GM19455 (cell line): Measurements from ENCODE around the gene UEVLD.

Experiments used
- ATAC-seq: cut with Tn5 transposase; IDR thresholded peaks from one replicate; pipeline ENCODE4 v1.9.1; 2021; ENCODE audit not compliant: unreplicated experiment

Gene UEVLD

DNA sequence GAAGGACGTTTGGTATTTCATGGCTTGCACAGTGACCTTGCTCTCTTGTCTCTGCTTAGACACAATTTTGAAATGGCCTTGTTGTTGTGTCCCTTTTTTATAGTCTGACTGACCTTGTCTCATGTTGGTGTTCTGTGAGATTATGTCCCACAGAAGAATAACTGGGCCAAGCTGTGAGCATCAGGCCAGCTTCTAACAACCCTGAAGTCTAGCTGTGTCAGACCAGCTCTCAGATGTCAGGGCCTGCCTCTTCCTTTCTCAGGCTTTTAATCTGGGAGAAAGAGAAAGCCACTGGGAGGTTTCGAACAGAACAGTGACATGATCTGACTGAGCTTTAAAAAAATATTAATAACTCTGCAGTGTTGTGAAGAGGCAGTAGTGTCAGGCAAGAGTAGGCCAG lies 2.0 kb upstream of the UEVLD start:
- ATAC-seq, result no peak

DNA sequence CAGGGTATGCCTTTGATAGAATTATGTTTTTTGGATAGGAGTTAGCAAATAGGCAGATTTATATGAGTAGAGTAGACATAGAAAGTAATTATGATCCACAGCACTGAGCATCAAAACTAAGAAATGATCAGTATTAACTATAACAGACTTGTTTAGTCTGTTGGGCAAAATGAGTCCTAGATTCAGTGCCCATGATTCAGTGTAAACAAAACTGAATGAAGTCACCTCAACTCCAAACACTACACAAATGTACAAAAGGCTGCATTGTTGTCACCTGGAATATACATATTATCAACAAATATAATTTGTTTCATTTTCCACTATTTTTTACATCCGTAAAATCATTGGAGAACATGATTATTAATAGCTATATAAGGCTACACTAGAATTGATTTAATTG lies 6.7 kb downstream of the UEVLD start:
- ATAC-seq, result no peak

DNA sequence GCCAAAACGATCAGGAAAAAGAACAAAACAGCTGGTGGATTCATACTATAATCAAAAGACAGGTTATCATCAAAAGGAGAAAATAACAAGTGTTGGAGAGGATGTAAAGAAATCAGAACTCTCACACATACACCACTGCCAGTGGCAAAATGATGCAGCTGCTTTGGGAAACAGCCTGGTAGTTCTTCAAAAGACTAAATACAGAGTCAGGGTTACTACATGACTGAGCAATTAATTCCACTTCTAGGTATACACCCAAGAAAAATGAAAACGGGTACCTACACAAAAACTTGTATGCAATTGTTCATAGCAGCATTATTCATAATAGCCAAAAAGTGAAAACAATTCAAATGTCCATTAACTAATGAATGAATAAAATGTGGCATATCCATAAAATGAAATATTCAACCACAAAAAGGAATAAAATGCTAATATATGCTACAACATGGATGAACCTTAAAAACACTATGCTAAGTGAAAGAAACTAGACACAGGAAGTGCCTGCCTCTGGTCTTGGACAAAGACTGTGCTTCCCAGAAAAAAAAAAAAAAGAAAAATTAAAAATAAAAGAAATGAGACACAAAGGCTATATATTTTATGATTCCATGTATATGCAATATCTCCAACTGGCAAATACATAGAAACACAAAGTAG lies 8.3 kb downstream of the UEVLD start:
- ATAC-seq, result no peak

DNA sequence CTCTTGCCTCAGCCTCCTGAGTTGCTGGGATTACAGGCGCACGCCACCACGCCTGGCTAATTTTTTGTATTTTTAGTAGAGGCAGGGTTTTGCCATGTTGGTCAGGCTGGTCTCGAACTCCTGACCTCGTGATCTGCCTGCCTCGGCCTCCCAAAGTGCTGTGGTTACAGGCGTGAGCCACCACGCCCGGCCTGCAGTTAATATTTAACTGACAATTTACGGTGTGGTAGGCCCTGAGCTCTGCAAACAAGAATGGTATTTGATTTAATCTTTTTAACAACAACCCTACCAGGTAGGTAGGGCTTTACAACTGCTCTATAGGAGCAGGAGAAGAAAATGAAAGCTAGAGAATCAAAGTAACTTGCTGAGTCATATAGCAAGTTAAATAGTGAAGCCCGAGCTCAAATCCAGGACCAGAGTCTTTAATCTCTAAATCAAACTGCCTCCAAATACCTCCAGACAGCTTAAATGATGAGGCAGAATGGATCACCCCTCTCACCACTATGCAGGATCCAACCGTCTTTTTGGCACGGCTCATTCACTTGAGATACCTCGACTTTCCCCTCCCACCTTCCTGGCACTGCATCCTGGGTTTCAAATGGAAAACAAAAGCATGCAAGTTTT lies 9.4 kb downstream of the UEVLD start:
- ATAC-seq, result no peak

DNA sequence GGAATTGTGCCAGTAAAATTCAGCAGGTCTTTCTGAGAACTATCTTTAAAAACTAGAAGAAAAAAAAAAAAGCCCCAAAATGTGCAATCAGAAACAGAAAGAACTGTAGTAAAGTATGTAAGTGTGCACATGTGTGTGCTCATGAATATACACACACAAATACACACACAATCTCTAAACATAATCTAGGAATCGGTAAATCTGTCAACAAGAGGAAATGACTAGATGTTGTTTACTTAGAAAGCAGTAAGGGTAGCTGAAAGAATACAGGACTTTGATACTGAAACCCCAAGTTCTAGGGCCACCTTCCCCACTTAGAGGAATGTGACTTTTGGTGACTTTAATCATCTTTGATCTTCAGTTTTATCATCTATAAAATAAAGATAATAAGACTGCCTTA lies 13.2 kb downstream of the UEVLD start:
- ATAC-seq, result no peak

DNA sequence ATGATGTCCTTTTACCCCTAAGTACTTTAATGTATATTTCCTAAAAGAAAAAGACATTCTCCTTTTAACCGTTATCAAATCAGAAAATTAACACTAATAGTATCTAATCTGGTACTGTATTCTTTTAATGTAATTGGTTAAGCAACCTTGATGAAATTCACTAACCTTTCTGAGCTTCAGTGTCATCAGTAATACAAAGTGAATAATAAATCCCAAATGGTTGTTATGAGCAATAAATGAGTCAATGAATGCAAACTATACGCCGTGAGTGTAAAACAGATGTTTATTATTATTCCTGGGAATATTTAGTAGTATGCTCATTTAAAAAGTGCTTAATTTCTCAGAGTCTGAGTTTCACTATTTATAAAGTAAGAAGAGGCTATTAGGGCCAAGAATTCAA lies 21.5 kb downstream of the UEVLD start:
- no peak for ATAC-seq

DNA sequence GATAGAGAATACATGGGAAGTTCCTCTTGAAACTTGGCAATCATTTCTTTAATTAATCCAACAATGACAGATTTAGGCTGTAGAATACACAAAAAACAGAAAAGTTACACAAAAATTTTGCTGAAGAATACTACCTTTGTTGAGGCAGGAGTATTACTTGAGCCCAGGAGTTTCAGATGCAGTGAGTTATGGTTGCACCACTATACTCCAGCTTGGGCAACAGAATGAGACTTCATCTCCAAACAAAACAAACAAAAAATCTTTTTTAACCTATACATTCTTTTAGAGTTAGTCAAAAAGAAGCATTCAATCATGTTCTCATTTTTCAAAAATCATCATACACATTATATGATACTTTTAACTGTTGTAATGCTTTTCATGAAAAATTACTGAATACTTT lies 22.1 kb downstream of the UEVLD start:
- no peak for ATAC-seq

DNA sequence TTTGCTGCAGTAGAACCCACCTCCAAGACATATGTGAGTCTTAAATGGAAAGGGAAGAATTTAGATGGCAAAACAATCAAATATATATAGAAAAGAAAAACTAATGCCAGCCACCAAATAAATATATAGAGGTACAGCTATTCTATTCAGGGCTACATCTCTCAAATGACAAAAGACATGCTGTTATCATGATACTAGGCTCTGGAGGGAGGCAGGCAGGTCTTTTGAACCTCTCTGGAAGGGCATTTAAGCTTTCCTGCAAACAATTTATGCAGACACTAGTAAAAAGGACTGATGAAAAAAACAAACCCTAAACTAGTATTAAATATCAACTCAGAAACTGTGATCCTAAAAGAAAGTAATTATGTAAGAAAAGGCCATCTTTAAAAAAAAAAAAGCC lies 24.4 kb downstream of the UEVLD start:
- no peak for ATAC-seq

DNA sequence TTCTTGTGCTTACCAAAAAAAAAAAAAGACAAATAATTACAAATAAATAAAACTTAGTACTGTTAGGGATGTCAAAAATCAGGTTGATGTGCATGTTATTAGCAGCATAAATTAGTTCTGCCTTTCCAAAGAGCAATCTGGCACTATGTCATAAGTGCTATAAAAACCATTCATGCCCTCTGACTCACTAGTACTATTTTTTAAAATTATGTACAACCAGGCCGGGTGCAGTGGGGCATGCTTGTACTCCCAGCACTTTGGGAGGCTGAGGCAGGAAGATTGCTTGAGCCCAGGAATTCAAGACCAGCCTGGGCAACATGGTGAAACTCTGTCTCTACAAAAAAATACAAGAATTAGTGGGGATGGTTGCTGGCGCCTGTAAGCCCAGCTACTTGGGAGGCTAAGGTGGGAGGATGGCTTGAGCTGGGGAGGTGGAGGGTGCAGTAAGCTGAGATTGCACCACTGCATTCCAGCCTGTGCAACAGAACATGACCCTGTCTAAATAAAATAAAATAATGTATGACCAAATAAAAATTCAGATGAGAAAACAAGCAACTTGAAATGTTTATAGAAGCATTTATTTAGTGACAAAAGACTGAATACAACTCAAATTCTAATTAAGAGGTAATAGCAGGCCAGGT lies 25.3 kb downstream of the UEVLD start:
- ATAC-seq, result no peak

DNA sequence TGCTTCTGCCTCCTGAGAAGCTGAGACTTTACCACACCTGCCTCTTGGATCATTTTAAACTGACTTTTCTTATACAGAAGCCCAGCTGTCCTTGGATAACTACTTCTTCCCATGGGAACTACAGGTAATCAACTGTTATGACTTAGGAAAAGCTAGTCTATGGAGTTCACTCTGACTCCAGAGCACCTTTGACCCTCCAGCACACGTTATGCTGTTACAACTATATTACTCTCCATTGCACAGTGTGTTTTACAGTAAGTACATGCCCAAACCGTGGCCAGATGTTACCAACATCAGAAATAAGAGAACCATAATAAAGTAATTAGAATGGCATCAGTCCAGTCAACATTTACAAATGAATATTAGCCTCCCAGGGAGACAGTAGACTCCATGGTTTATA lies 40.5 kb downstream of the UEVLD start:
- ATAC-seq, result no peak

DNA sequence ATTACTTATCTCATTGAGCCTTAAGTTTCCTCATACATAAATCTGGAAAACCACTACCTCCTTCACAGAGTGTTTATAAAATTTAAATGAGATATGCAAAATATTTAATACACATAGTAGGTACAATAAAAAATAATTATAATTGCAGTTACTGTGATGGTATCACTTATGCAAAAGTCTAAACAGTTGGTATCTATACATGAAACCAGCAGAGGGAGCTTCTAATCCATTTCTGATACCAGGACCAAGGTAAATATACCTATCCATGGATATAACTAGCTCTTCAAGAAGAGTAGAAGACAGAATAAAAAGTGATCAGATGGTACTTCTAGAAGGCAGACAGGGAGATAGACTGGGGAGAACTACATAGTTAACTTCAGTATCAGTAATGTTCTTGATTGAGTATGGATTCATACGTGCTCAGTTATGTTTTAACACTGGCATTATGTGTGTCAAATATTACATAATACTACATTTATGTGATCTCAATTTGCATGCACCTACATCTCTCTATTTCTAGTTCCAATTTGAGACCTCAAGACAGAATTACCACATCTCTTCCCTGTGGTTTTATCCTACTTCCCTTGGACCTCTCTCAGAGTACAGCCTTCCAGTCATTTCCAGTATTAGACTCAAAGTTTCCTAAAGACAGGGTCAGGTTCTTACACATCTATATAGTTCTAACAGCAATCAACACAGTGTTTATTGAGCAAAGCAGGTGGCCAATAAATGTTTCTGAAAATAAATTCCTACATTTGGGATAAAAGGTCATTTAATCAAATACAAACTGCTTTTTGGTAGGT lies 48.1 kb downstream of the UEVLD start:
- ATAC-seq, result no peak

DNA sequence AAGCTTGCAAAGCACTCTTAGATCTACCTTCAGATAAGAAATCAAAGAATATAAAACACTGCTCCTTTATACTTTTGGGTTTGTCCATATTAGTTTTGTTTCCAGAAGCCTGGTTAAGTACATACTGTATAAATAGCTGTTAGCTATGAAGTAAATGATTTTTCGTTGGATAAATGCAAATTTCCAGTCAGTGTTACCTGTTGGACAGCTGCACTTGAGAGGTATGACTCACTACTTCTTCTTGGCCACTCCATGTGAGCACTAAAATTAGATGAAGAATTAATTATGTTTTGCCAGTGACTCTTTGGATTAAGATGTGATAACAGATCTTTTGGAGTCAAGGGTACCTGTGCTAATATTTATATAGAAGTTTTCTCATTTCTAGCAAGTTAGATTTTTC lies 52.3 kb downstream of the UEVLD start:
- no peak for ATAC-seq

DNA sequence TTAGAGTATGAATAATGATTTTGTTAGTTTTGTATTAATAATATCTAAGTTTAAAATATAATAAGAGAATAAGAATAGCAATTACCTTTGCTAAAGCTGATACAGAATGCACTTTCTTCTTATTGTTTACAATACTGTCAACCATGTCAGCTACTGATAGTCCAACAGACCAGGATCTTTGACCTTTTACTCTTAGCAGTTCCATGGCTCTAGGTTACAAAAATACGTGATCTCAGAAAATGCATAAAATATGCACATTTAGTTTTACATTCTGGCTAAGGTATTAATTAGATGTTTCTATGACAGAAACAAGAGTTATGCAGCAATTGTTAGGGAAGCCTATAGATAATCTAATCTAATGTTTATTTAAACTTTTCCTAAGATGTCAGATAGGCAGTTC lies 54.3 kb downstream of the UEVLD start:
- ATAC-seq, result no peak

DNA sequence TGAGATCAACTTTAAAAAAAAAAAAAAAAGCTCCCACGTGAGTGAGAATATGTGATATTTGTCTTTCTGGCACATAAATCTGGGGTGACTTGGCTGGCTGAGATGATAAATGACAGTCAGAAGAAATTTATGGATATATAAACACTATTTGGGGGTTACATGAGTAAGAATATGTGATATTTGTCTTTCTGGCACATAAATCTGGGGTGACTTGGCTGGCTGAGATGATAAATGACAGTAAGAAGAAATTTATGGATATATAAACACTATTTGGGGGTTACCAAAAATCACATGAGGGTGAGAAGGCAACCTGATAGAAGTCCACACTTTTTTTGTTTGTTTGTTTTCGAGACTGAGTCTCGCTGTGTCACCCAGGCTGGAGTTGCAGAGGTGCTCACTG lies 55.2 kb downstream of the UEVLD start:
- ATAC-seq, result no peak

DNA sequence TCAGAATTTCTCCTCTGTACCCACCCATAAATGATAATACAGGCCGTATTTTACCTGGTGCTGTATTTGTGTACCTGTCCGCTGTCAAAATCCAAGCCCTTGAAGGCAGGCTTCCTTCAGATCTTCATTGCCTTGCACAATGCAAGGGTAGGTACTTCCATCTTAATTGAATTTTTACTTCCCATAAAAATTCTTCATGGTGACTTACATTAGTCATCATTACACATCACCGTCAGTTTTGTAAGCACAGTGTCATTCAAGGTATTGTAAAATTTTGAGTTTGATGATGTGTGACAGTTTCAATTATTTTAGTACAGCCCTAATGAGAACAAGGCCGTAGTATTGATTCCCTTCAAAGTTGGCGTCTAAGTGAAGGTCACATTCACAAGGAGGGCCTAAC lies 61.0 kb downstream of the UEVLD start:
- ATAC-seq, result no peak

DNA sequence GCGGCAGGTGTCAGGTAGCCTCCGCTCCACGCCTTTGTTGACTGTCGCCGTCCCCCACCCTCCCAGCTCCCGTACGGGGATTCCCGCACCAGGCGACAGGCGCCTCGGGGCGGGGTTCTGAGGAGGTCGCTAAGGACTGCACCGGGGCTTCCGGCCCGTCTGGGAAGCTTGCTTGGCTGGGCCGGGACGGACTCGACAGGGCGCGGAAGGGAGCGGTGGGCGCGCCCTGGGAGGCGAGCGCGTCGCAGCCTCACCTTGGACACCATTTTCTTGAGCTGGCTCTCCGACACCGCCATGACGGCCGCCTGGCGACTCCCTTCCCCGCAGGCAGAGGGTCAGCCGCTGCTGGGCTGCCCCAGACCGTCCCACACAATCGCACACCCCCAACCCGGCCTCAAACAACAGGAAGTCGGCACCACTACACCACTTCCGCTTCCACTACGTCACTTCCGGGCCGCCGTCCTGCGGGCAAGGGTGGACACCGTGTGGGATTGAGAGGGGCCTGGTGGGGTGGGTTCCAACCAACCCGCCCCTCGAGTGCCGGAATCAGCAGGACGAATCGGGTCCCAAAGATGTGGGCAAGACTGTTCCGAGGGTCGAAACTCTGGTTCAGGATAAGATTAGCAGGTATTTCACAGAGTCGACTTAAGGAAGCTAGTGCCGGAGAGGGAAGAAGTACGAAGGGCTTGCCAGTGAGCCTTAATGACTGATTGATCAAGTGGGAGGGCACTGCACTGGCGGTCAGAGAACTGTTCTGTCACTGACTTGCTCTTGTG lies 61.8 kb downstream of the UEVLD start, which contains the start of gene TSG101:
TSG101 (minus strand) TSS at position 422 of the 776 bp plus-strand sequence; CDS start at position 296, 126 bp downstream.
- peak; percentile 97 for ATAC-seq

DNA sequence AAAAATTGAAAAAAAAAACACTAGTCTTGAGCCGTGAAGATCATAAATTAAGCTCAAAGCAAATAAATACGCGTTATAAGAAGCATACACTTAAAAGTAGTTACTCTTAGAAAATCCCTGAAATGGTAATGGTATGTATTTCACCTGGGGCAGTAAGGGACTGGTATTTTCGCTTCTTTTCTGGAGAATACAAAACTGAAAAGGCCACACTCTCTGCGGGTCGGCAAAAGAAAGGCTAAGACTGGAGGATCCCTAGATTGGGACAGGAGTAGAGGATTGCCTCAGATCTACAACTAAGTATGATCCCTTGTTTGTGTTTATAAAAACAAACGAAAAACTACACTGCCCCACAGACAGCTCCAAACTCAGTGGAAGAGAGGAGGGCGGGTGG lies 62.4 kb downstream of the UEVLD start:
- ATAC-seq, result no peak

DNA sequence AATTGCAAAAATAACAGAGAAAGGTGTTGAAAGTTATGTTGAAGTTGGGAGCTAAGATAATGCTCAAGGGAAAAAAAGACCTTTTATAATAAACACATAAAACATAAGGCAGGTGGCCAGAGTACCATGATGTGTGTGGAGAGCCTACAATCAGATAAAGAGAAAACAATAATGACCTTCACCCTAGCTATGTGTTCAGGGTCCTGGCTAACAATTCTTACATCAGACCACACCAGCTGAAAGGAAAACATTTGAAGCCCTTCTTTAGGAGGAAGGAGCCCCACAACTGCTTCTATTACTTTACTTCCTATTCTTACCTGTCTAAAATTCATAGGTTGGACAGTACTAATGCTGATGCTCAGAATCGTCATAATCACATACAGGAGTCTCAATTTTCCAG lies 64.3 kb downstream of the UEVLD start:
- no peak for ATAC-seq

DNA sequence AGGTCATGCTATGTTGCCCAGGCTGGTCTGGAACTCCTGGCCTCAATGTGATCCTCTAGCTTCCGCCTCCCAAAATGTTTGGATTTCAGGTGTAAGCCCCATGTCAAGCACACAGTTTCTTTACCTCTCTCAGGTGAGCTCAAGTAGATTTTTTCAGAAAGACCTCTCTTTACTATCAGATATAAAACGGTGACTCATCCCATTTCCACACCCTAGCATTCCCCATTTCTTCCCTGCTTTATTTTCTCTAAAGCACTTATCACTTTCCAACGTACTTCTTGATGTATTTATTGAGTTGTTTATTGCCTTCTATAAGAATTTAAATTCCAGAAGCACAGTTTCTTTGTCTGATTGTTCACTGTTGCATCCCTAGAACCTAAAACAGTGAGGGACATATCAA lies 65.5 kb downstream of the UEVLD start:
- ATAC-seq, result no peak

DNA sequence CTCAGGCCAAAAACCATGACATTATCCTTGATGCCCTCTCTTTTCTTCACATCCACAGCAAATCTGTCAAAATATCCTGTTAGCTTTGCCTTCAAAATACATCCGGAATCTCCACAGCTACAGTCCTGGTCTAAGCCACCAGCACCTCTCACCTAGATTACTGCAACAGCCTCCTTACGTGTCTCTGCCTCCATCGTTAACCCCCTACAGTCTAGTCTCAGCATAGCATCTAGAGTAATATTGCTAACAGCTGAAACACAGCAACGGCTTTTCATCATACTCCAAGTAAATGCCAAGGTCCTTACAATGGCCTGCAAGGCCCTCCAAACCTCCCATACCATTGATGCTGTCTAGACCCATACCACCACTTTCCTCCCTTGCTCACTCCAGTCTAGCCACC lies 66.1 kb downstream of the UEVLD start:
- no peak for ATAC-seq

DNA sequence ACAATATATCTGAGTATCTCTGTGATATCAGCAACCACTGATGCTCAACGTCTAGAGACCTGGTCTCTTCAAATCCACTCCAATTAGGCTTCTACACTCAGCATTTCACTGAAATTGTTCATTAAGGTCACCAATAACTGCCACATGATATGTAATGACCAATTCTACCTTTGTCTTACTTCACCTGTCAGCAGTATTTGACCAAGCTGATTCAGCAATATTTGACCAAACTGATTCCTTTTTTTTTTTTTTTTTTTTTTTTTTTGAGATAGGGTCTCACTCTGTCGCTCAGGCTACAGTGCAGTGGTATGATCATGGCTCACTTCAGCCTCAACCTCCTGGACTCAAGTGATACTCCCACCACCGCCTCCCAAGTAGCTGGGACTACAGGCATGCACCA lies 67.4 kb downstream of the UEVLD start:
- no peak for ATAC-seq
